Amniotic stem cell (primary cell): Measurements from ENCODE around the gene KBTBD13.

Source experiments
- DNase-seq: peaks from one replicate; lab custom pipeline; 2025; lab: John Stamatoyannopoulos, UW

Gene KBTBD13

GRCh38 chr15:65115086-65115485 lies 38.5 kb downstream of the KBTBD13 start, which contains the start of gene UBAP1L:
Gene UBAP1L (minus strand): TSS chr15:65115200. CDS start chr15:65106215, 8,985 bp downstream.
- DNase-seq: no peak

GRCh38 chr15:65115542-65115941 lies 39.0 kb downstream of the KBTBD13 start:
- DNase-seq: no peak
